GM18873 (cell line): ENCODE data around the gene KPNA6.
"Not testable (repeated sequence)": the region's sequence is repeated elsewhere in the genome, so short reads cannot be mapped to it uniquely, and the experiment has no call there.

Experiments used
- ATAC-seq: cut with Tn5 transposase; IDR thresholded peaks from one replicate; pipeline ENCODE4 v1.9.1; 2021; ENCODE audit warnings: mild to moderate bottlenecking, moderate library complexity, moderate number of reproducible peaks; ENCODE audit not compliant: unreplicated experiment, low FRiP score

The KPNA6 gene

DNA sequence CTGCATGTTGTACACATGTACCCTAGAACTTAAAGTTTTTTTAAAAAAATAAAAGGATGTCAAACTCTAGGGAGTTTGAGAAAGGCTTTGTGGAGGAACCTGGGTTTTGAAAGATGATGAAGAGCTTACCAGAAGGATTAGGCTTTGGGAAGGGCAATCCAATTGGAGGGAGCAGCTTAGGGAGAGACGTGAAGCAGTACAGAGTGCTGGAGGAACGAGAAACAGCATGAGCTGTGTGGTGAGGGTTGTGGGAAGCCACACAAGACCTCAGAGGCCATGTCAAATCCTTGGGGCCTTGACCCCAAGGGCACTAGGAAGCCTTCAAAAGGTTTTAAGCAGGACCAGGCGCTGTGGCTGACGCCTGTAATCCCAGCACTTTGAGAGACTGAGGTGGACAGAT, 8.4 kb upstream of the KPNA6 start:
- ATAC-seq = no peak

- no peak for ATAC-seq
Observed at GRCh38 chr1:32100359-32100758, 7.5 kb upstream of the KPNA6 start.

- ATAC-seq = no peak
Observed at GRCh38 chr1:32100807-32101708, 6.8 kb upstream of the KPNA6 start.

DNA sequence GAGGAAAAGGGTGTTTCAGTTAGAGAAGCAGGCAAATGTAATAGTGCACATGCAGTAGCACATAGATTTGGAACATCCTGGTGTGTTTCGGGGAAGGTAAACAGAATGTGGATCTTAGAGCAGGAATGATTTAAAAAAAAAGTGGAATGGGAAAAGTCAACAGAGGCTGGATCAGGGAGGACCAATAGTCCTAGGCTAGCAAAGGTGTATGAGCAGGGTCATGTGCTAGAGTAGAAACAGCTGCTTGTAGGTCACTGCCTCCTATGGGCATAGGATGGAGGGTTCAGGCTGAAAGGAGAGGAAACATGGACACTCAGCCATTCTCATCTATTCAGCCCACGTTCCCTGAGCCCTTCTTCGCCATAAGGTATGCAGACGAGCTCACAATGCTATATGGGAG, 3.7 kb upstream of the KPNA6 start:
- ATAC-seq = no peak

DNA sequence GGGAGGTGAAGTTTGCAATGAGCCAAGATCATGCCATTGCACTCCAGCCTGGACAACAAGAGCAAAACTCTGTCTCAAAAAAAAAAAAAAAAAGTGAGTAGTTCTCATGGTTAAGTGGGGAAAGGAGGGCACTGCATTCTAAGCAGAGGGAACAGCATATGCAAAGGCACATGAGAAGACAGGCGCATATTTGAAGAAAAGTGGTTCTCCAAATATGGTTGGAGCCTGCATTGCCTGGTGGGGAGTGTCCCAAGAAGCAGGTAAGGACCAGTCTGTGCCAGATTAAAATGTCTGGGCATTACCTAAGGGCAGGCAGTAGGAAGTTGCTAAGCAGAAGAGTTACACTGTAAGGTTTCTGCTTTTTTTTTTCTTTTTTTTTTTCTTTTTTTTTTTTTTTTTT, 2.5 kb upstream of the KPNA6 start:
- ATAC-seq = no peak

DNA sequence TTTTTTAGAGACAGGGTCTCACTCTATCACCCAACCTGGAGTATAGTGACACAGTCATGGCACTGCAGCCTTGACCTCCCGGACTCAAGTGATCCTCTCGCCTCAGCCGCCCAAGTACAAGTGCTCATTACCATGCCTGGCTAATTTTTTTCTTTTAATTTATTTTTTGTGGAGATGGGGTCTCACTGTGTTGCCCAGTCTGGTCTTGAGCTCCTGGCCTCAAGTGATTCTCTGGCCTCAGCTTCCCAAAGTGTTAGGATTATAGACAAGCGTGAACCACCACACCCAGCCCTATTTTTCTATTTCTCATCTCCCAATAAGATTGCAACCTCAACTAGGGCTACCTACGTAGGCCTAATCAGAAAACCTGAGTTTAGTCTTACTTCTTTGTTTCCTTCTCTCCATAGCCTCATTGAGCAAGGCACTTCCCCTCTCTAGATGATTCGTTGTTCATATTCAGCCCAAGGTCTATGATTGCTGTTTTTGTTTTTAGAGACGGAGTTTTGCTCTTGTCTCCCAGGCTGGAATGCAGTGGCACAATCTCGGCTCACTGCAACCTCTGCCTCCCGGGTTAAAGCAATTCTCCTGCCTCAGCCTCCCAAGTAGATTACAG, 1.1 kb upstream of the KPNA6 start:
- ATAC-seq = no peak

DNA sequence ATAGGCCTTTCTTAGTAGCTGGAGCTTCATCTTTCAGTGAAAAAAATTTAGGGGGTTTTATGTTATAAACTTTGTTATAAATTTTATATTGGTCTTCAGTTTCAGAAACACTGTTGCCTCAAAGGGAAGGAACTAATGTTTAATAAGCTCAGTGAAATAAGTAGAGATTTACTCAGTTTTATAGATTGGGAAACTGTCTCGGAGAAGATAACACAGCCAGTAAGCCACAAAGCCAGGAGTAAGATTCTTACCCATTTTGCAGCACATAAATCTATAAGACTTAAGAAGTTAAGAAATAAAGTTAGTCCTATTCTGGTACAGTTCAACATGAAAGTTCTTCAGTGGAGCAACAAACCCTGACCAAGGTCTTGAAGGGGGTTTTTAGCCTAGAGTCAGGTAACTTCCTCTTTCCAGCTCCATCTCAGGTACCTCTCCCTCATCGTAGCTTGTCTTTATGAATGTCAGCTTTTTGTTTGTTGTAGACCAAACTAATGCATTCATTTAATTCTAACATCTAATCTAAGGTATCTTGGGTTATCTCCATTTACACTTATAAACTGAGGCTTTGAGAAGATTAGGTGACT, 3.3 kb downstream of the KPNA6 start:
- ATAC-seq = no peak

- ATAC-seq = no peak
Observed at GRCh38 chr1:32111789-32112188, 3.9 kb downstream of the KPNA6 start.

GRCh38 chr1:32112806-32113375, 5.0 kb downstream of the KPNA6 start:
- no peak for ATAC-seq

DNA sequence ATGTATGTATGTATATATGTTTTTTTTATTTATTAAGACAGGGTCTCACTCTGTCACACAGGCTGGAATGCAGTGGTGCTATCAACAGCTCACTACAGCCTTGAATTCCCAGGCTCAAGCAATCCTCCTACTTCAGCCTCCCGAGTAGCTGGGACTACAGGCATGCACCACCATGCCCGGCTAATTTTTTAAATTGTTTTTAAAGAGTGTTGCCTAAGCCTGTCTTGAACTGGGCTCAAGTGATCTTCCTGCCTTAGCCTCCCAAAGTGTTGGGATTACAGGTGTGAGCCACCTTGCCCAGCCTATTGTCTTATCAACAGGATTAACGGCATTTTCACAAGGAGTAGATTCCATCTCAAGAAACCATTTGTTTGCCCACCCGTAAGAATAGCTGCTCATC, 5.6 kb downstream of the KPNA6 start:
- not testable (repeated sequence) for ATAC-seq

DNA sequence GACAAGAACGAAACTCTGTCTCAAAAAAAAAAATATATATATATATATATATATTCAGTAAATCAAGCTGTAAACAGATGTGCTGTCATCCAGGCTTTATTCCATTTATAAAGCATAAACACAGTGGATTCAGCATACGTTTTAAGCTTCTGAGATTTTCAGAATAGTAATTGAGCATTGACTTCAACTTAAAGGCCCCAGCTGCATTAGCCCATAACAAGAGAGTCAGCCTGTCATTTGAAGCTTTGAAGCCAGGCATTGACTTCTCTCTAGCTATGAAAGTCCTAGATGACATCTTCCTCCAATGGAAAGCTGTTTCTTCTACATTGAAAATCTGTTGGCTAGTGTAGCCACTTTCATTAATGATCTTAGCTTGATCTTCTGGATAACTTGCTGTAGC, 6.6 kb downstream of the KPNA6 start:
- no peak for ATAC-seq

DNA sequence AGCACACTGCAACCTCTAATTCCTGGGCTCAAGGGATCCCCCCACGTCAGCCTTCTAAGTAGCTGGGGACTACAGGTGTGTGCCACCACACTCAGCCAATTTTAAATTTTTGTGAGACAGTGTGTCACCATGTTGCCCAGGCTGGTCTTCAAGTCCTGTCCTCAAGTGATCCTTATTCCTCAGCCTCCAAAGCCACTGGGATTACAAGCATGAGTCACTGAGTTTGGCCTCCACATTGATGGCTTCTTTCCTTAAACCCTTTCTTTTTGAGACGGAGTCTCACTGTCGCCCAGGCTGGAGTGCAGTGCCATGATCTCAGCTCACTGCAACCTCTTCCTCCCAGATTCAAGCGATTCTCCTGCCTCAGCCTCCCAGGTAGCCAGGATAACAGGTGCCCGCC, 7.6 kb downstream of the KPNA6 start:
- no peak for ATAC-seq

DNA sequence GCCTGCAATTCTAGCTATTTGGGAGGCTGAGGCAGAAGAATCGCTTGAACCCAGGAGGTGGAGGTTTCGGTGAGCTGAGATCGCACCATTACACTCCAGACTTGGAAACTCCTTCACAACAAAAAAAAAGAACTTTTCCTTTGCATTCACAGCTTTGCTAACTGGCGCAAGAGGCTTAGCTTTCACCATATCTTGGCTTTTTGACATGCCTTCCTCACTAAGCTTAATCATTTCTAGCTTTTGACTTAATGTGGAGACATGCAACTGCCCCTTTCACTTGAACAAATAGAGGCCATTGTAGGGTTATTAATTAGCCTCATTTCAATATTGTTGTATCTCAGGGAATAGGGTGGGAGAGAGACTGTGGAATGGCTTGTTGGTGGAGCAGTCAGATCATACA, 8.7 kb downstream of the KPNA6 start:
- no peak for ATAC-seq

DNA sequence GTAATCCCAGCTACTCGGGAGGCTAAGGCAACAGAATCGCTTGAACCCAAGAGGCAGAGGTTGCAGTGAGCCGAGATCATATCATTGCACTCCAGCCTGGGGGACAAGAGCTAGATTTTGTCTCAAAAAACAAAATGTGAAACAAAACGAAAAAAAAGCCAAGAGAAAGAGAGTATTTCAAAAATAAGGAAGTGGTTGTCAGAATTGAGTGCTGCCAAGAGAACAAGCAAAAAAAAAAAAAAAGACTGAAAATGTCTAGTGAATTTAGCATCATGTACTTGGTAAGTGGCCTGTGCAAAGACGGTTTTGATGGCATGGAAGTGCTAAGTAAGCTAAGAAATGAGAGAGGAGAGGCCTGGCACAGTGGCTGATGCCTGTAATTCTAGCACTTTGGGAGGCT, 14.3 kb downstream of the KPNA6 start:
- ATAC-seq = no peak

GRCh38 chr1:32123361-32123760, 15.5 kb downstream of the KPNA6 start:
- ATAC-seq = not testable (repeated sequence)

DNA sequence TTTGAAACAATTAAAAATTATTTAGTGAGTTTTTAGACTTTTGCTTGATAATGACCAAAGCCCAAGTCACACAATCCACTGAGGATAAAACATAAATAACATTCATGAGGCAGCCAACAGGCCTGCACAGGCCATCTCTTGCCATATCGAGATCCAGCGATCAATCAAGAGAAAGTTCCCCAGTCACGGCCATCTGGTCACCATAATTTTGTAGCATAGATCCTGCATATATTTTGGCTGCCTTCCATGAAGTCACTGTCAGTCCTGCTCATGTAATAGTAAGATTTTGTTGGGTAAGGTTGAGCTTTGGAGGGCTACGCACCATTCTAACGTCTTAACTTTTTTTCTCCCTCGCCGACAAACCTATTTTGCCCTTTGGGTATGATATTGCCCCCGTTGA, 17.5 kb downstream of the KPNA6 start:
- no peak for ATAC-seq

DNA sequence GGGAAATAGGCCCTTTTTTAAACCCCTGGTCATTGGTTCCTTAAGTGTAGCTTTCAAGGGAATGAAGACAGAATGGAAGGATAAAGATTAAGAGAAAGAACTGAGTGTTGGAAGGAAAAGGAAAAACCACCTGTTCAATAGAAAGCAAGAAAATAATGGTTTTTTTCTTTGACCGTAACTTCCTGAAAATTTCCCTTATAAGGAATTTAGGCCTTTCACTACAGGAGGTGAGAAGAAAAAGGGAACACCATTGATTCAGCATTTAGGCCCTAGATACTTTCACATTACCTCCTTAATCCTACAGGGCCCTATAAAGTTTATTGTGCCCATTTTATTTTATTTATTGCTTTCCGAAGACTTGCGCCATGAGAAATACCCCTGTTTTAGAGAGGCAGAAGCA, 18.9 kb downstream of the KPNA6 start:
- ATAC-seq = no peak

- no peak for ATAC-seq
Observed at GRCh38 chr1:32127409-32128198, 19.7 kb downstream of the KPNA6 start.

GRCh38 chr1:32128479-32128878, 20.6 kb downstream of the KPNA6 start:
- no peak for ATAC-seq

GRCh38 chr1:32128964-32129363, 21.1 kb downstream of the KPNA6 start:
- no peak for ATAC-seq

DNA sequence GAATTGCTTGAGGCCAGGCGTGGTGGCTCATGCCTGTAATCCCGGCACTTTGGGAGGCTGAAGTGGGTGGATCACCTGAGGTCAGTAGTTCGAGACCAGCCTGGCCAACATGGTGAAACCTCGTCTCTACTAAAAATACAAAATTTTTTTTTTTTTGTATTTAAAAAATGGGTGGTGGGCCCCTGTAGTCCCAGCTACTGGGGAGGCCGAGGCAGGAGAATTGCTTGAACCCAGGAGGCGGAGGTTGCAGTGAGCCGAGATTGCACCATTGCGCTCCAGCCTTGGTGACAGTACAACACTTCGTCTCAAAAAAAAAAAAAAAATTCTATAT, 26.1 kb downstream of the KPNA6 start:
- not testable (repeated sequence) for ATAC-seq
